H1 (cell line): Measurements from ENCODE around the gene ITGB8.

Experiments
- BRCA1 ChIP-seq: IDR thresholded peaks from 2 replicates; pipeline ENCODE4 v1.6.1; 2012; ENCODE audit warnings: low read depth, low read length, improper control_type of control experiment
- JUND ChIP-seq: IDR thresholded peaks from 2 replicates; pipeline ENCODE4 v1.6.1; 2011; ENCODE audit warnings: mild to moderate bottlenecking, improper control_type of control experiment, low read length
- POLR2A ChIP-seq, 2 experiments: IDR thresholded peaks; 1 replicate in 1 of 2; 2 replicates in 1 of 2; pipeline ENCODE4 v1.6.1; 2011; ENCODE audit warnings: low read depth in 2 of 2, low read length in 2 of 2, mild to moderate bottlenecking in 2 of 2; ENCODE audit errors: control extremely low read depth in 1 of 2
- TCF12 ChIP-seq: IDR thresholded peaks from 2 replicates; pipeline ENCODE4 v1.6.1; 2011; ENCODE audit warnings: low read depth, mild to moderate bottlenecking, low read length
- TF ChIP-seq, protein P1 (sequence below), 3 experiments: IDR thresholded peaks; 1 replicate in 2 of 3; 2 replicates in 1 of 3; pipeline versions ENCODE4 v1.5.1 to v1.6.1; 2011; ENCODE audit warnings: low read length in 3 of 3, mild to moderate bottlenecking in 3 of 3, inconsistent platforms in 2 of 3, low read depth in 1 of 3, moderate library complexity in 1 of 3; ENCODE audit not compliant: insufficient read depth in 1 of 3; ENCODE audit errors: control extremely low read depth in 1 of 3

DNA sequence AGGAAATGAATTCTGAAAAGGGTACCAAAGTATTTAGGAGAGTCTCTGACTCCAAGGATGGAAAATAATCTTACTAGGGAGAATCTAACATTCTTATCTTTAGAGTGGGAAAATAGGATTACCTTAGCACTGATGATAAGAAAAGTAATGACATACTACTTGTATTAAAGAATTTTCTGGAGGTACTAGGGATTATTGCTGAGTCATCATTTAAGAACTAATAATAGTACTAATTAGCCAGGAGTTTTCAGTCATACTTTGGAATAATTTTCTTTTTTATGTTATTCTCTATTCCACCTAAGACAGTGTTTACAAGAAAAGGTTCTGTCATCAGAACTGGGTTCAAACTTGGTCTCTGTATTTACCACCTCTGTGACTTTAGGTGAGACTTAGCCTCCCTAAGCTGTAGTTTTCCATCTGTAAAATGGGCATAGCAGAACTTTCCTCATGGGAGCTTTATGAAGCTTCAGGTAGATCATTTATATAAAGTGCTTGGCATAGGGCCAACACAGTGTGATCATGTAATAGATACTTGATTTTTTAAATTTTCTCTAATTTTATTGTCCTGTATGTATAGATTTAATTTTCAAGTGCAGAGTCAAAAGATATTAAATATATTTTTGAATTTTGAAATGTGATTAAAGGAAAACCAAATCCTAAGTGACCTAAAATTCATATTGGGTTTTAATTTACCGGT lies 20.4 kb downstream of the ITGB8 start:
- TF ChIP-seq TCF12 = no peak
- TF ChIP-seq, protein P1, sequence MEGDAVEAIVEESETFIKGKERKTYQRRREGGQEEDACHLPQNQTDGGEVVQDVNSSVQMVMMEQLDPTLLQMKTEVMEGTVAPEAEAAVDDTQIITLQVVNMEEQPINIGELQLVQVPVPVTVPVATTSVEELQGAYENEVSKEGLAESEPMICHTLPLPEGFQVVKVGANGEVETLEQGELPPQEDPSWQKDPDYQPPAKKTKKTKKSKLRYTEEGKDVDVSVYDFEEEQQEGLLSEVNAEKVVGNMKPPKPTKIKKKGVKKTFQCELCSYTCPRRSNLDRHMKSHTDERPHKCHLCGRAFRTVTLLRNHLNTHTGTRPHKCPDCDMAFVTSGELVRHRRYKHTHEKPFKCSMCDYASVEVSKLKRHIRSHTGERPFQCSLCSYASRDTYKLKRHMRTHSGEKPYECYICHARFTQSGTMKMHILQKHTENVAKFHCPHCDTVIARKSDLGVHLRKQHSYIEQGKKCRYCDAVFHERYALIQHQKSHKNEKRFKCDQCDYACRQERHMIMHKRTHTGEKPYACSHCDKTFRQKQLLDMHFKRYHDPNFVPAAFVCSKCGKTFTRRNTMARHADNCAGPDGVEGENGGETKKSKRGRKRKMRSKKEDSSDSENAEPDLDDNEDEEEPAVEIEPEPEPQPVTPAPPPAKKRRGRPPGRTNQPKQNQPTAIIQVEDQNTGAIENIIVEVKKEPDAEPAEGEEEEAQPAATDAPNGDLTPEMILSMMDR (IDR thresholded peaks at IDR 0.05; ENCODE audit: control extremely low read depth in 1 of 3, insufficient read depth in 1 of 3, low read depth in 1 of 3, low read length in 3 of 3) = no peak
- no peak for TF ChIP-seq JUND
- TF ChIP-seq BRCA1 = no peak
- TF ChIP-seq POLR2A (IDR thresholded peaks at IDR 0.05; ENCODE audit: control extremely low read depth in 1 of 2, low read depth in 2 of 2, low read length in 2 of 2) = no peak
